Activated T-helper 1 cell treated with anti-CD3 and anti-CD28 coated beads, Interleukin-12 subunit alpha, Interleukin-12 subunit beta, Interleukin-2, Interleukin-4 antibody, amounts not matched to agents 30 ng/mL and 10 ng/mL and 1 ng/mL, durations not matched to agents 14 hours and 24 hours and 36 hours (primary cell): ENCODE results near the gene NSD1. TPM values are rescaled to one million over a fixed set of nuclear protein-coding genes. Genes with fewer than 3 reads are reported as not detected.

Source experiments
- DNase-seq: peaks from one replicate; pipeline ENCODE4 v3.0.0; 2021; ENCODE audit warnings: low spot score
- H3K27ac Mint-ChIP-seq: one replicate; pipeline ENCODE4 v1.8.0; 2021; ENCODE audit warnings: mild to moderate bottlenecking, mixed read lengths
- H3K27me3 Mint-ChIP-seq: one replicate; pipeline ENCODE4 v1.8.0; 2022; ENCODE audit warnings: mild to moderate bottlenecking, moderate library complexity, mixed read lengths; ENCODE audit not compliant: insufficient read depth
- H3K36me3 Mint-ChIP-seq: one replicate; pipeline ENCODE4 v1.8.0; 2021; ENCODE audit warnings: low read depth, mixed read lengths
- H3K4me1 Mint-ChIP-seq: one replicate; pipeline ENCODE4 v1.8.0; 2021; ENCODE audit warnings: low read depth, mixed read lengths
- H3K4me3 Mint-ChIP-seq: one replicate; pipeline ENCODE4 v1.8.0; 2021; ENCODE audit warnings: mild to moderate bottlenecking, moderate library complexity, mixed read lengths
- H3K9me3 Mint-ChIP-seq: one replicate; pipeline ENCODE4 v1.8.0; 2021; ENCODE audit warnings: mixed read lengths
- intact Hi-C: fragments of 100-400 bp; cut with micrococcal nuclease; formaldehyde crosslinking; loops from one replicate; pipeline ENCODE4 v1.15.1; 2024
- total RNA-seq: library from RNA; stranded (reverse); gene quantifications from 2 replicates; pipeline ENCODE4 v1.2.3, GENCODE V29; 2022

Gene NSD1
- total RNA-seq, 1 donor from 2014 or later: 108 TPM

GRCh38 chr5:177209610-177210009, 76.0 kb downstream of the NSD1 start:
- Mint-ChIP-seq H3K27ac (no peak overlapping the region), H3K36me3 (peaks cover 42% of the 10 kb centered on the region), H3K9me3 (no peaks in the 10 kb centered on the region), H3K27me3 (no peaks in the 10 kb centered on the region), H3K4me3 (no peak overlapping the region), H3K4me1 (no peaks in the 10 kb centered on the region)
- no peak for DNase-seq
- intact Hi-C loops: no loop called here

DNA sequence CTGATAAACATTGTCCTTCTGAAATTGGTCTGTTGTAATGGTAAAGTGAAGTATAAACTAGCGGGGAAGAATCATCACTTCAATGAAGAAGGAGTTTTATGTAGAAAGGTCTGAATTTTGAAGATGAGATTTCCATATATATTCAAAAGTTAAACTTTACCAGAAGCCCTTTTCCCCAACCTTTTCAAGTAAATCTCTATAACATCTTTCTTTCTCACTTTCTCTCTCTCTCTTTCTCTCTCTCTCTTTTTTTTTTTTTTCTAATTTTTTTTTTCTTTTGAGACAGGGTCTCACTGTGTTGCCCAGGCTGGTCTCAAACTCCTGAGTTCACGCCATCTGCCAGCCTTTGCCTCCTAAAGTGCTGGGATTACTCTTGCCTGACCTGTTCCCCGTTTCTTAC, 78.7 kb downstream of the NSD1 start:
- H3K4me3 Mint-ChIP-seq: no peak overlapping the region
- H3K9me3 Mint-ChIP-seq: no peaks in the 10 kb centered on the region
- intact Hi-C loops: no loop called here
- DNase-seq: no peak
- H3K36me3 Mint-ChIP-seq: peaks cover 55% of the 10 kb centered on the region
- H3K27ac Mint-ChIP-seq: no peak overlapping the region
- no peaks in the 10 kb centered on the region for H3K27me3 Mint-ChIP-seq
- H3K4me1 Mint-ChIP-seq: peaks cover 7% of the 10 kb centered on the region

DNA sequence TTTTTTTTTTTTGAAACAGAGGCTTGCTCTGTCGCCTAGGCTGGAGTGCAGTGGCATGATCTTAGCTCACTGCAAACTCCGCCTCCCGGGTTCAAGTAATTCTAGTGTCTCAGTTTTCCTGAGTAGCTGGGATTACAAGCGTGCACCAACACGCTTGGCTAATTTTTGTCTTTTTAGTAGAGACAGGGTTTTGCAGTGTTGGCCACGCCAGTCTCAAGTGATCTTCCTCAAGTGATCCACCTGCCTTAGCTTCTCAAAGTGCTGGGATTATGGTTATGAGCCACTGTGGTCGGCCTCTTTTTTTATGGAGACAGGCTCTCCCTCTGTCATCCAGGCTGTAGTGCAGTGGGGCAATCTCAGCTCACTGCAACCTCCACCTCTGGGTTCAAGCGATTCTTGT, 87.0 kb downstream of the NSD1 start:
- Mint-ChIP-seq H3K36me3 (peaks cover 31% of the 10 kb centered on the region), H3K4me3 (no peak overlapping the region), H3K9me3 (no peaks in the 10 kb centered on the region), H3K27me3 (no peaks in the 10 kb centered on the region), H3K4me1 (peaks cover 13% of the 10 kb centered on the region), H3K27ac (no peak overlapping the region)
- no peak for DNase-seq
- intact Hi-C loops: no loop called here

DNA sequence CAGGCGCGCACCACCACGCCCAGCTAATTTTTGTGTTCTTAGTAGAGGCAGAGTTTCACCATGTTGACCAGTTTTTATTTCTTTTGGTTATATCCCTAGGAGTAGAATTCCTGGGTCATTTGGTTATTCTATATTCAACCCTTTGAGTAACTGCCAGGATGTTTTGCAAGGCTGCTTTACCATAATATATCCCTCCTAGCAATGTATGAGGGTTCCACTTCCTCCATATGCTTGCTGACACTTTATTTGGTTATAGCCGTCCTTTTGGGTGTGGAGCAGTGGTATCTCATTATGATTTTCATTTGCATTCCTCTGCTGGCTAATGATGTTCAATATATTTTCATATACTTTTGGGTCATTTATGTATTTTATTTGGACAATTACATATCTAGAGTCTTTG, 88.7 kb downstream of the NSD1 start:
- Mint-ChIP-seq H3K9me3 (no peaks in the 10 kb centered on the region), H3K27me3 (no peaks in the 10 kb centered on the region), H3K4me1 (peaks cover 6% of the 10 kb centered on the region), H3K27ac (no peak overlapping the region), H3K36me3 (peaks cover 26% of the 10 kb centered on the region), H3K4me3 (no peak overlapping the region)
- intact Hi-C loops: no loop called here
- no peak for DNase-seq

- peaks cover 11% of the 10 kb centered on the region for H3K4me1 Mint-ChIP-seq
- no peak overlapping the region for H3K27ac Mint-ChIP-seq
- no peak overlapping the region for H3K4me3 Mint-ChIP-seq
- no peaks in the 10 kb centered on the region for H3K9me3 Mint-ChIP-seq
- intact Hi-C loops: no loop called here
- peaks cover 34% of the 10 kb centered on the region for H3K36me3 Mint-ChIP-seq
- H3K27me3 Mint-ChIP-seq: no peaks in the 10 kb centered on the region
- DNase-seq: no peak
Observed at GRCh38 chr5:177225798-177226197, 92.2 kb downstream of the NSD1 start.

GRCh38 chr5:177226860-177227259, 93.3 kb downstream of the NSD1 start:
- H3K4me3 Mint-ChIP-seq: no peak overlapping the region
- intact Hi-C loops: no loop called here
- H3K4me1 Mint-ChIP-seq: peaks cover 13% of the 10 kb centered on the region
- no peak for DNase-seq
- H3K36me3 Mint-ChIP-seq: peaks cover 29% of the 10 kb centered on the region
- H3K27me3 Mint-ChIP-seq: no peaks in the 10 kb centered on the region
- H3K9me3 Mint-ChIP-seq: no peaks in the 10 kb centered on the region
- no peak overlapping the region for H3K27ac Mint-ChIP-seq

- Mint-ChIP-seq H3K4me1 (peaks cover 13% of the 10 kb centered on the region), H3K27ac (no peak overlapping the region), H3K27me3 (no peaks in the 10 kb centered on the region), H3K36me3 (peaks cover 27% of the 10 kb centered on the region), H3K9me3 (no peaks in the 10 kb centered on the region), H3K4me3 (no peak overlapping the region)
- no peak for DNase-seq
- intact Hi-C loops: no loop called here
Observed at GRCh38 chr5:177228751-177229150, 95.2 kb downstream of the NSD1 start.

- intact Hi-C loops: no loop called here
- no peak for DNase-seq
- H3K4me3 Mint-ChIP-seq: no peak overlapping the region
- peaks cover 23% of the 10 kb centered on the region for H3K36me3 Mint-ChIP-seq
- no peaks in the 10 kb centered on the region for H3K9me3 Mint-ChIP-seq
- H3K27ac Mint-ChIP-seq: peak overlapping the region; percentile 31
- H3K27me3 Mint-ChIP-seq: no peaks in the 10 kb centered on the region
- peaks cover 16% of the 10 kb centered on the region for H3K4me1 Mint-ChIP-seq
Observed at GRCh38 chr5:177230660-177231059, 97.1 kb downstream of the NSD1 start.

- DNase-seq: no peak
- Mint-ChIP-seq H3K36me3 (peaks cover 26% of the 10 kb centered on the region), H3K4me3 (no peak overlapping the region), H3K9me3 (no peaks in the 10 kb centered on the region), H3K4me1 (peaks cover 17% of the 10 kb centered on the region), H3K27me3 (no peaks in the 10 kb centered on the region), H3K27ac (no peak overlapping the region)
- intact Hi-C loops: no loop called here
Observed at GRCh38 chr5:177231479-177232250, 98.1 kb downstream of the NSD1 start.

- Mint-ChIP-seq H3K9me3 (no peaks in the 10 kb centered on the region), H3K27ac (no peak overlapping the region), H3K36me3 (peaks cover 22% of the 10 kb centered on the region), H3K4me3 (no peak overlapping the region), H3K4me1 (peaks cover 17% of the 10 kb centered on the region), H3K27me3 (no peaks in the 10 kb centered on the region)
- intact Hi-C loops: no loop called here
- no peak for DNase-seq
Observed at GRCh38 chr5:177232358-177232757, 98.8 kb downstream of the NSD1 start.

- no peak overlapping the region for H3K4me3 Mint-ChIP-seq
- intact Hi-C loops: no loop called here
- H3K36me3 Mint-ChIP-seq: peaks cover 24% of the 10 kb centered on the region
- H3K27me3 Mint-ChIP-seq: no peaks in the 10 kb centered on the region
- no peak overlapping the region for H3K27ac Mint-ChIP-seq
- no peaks in the 10 kb centered on the region for H3K9me3 Mint-ChIP-seq
- DNase-seq: no peak
- H3K4me1 Mint-ChIP-seq: peaks cover 17% of the 10 kb centered on the region
Observed at GRCh38 chr5:177232761-177233160, 99.2 kb downstream of the NSD1 start.

GRCh38 chr5:177233206-177233605, 99.6 kb downstream of the NSD1 start:
- no peak for DNase-seq
- Mint-ChIP-seq H3K27me3 (no peaks in the 10 kb centered on the region), H3K9me3 (no peaks in the 10 kb centered on the region), H3K4me1 (peaks cover 17% of the 10 kb centered on the region), H3K4me3 (no peak overlapping the region), H3K36me3 (peaks cover 27% of the 10 kb centered on the region), H3K27ac (no peak overlapping the region)
- intact Hi-C loops: no loop called here

- Mint-ChIP-seq H3K36me3 (peaks cover 32% of the 10 kb centered on the region), H3K4me1 (peaks cover 17% of the 10 kb centered on the region), H3K27me3 (no peaks in the 10 kb centered on the region), H3K4me3 (no peak overlapping the region), H3K27ac (no peak overlapping the region), H3K9me3 (no peaks in the 10 kb centered on the region)
- no peak for DNase-seq
- intact Hi-C loops: no loop called here
Observed at GRCh38 chr5:177233802-177234201, 100.2 kb downstream of the NSD1 start.

DNA sequence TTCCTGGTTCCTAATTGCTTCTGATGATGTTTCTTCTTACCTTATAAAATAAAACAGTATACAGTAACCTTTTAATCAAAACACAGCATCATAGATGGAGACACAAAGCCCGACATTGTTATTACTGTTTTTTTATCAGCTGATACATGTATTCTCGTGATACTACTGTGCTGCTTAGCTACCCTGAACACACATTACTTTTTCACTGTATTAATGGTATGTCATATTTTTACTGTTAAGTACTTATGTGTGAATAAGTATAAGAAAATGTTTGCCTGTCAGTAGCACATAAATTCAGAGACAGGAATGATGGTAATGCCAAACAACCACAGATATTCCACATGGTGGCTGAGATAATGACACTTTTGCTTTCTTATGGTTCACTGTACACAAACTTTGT, 101.3 kb downstream of the NSD1 start:
- intact Hi-C loops: no loop called here
- Mint-ChIP-seq H3K9me3 (no peaks in the 10 kb centered on the region), H3K4me3 (no peak overlapping the region), H3K36me3 (peaks cover 25% of the 10 kb centered on the region), H3K4me1 (peaks cover 12% of the 10 kb centered on the region), H3K27ac (no peak overlapping the region), H3K27me3 (no peaks in the 10 kb centered on the region)
- DNase-seq: no peak
